Loucy (cell line): ENCODE data around the gene CNTFR.

Experiments
- H2AFZ ChIP-seq: fragments of 200-600 bp; sonication (generic); 2 replicates; pipeline ENCODE4 v1.6.0; 2016; ENCODE audit warnings: antibody characterized with exemption, mild to moderate bottlenecking, low read length, moderate library complexity
- H3F3A ChIP-seq: fragments of 200-600 bp; 2 replicates; pipeline ENCODE4 v1.6.0; 2016; ENCODE audit warnings: antibody characterized with exemption, low read depth, mild to moderate bottlenecking
- H3K27me3 ChIP-seq: fragments of 200-600 bp; sonication (generic); 2 replicates; pipeline ENCODE4 v1.6.1; 2014; ENCODE audit warnings: low read length, mild to moderate bottlenecking; ENCODE audit not compliant: insufficient read depth, poor library complexity, severe bottlenecking
- H3K36me3 ChIP-seq: fragments of 200-600 bp; sonication (generic); 2 replicates; pipeline ENCODE4 v1.6.1; 2016; ENCODE audit warnings: low read length; ENCODE audit not compliant: insufficient read depth
- H3K4me1 ChIP-seq: fragments of 200-600 bp; sonication (generic); 2 replicates; pipeline ENCODE4 v1.5.1; 2014; ENCODE audit warnings: low read length, mild to moderate bottlenecking; ENCODE audit not compliant: insufficient read depth, poor library complexity, severe bottlenecking
- H3K4me2 ChIP-seq: fragments of 200-600 bp; sonication (generic); 2 replicates; pipeline ENCODE4 v1.6.0; 2014; ENCODE audit warnings: antibody characterized with exemption, low read length, low read depth, mild to moderate bottlenecking; ENCODE audit not compliant: poor library complexity, severe bottlenecking
- H3K4me3 ChIP-seq: fragments of 200-600 bp; sonication (generic); 2 replicates; pipeline ENCODE4 v1.5.1; 2014; ENCODE audit warnings: low read length, mild to moderate bottlenecking, mixed read lengths; ENCODE audit not compliant: poor library complexity, severe bottlenecking
- H3K79me2 ChIP-seq: fragments of 200-600 bp; sonication (generic); 2 replicates; pipeline ENCODE4 v1.6.1; 2014; ENCODE audit warnings: low read length; ENCODE audit not compliant: insufficient read depth
- H3K9ac ChIP-seq: fragments of 200-600 bp; sonication (generic); 2 replicates; pipeline ENCODE4 v1.6.0; 2014; ENCODE audit warnings: mild to moderate bottlenecking, low read depth, low read length, moderate library complexity; ENCODE audit not compliant: poor library complexity, severe bottlenecking
- H3K9me2 ChIP-seq: fragments of 200-600 bp; sonication (generic); replicated peaks from 2 replicates; pipeline ENCODE4 v1.6.1; 2016; ENCODE audit warnings: low read depth, low read length, mixed read lengths
- H3K9me3 ChIP-seq: fragments of 200-600 bp; sonication (generic); 2 replicates; pipeline ENCODE4 v1.6.1; 2014; ENCODE audit warnings: mild to moderate bottlenecking, antibody characterized with exemption, low read length, low read depth; ENCODE audit not compliant: insufficient read depth
- H4K20me1 ChIP-seq: fragments of 200-600 bp; sonication (generic); 2 replicates; pipeline ENCODE4 v1.6.0; 2014; ENCODE audit warnings: antibody characterized with exemption, low read length, mild to moderate bottlenecking; ENCODE audit not compliant: insufficient read depth, poor library complexity, severe bottlenecking
- EZH2phosphoT487 ChIP-seq: fragments of 200-600 bp; IDR thresholded peaks from 2 replicates; pipeline ENCODE4 v1.6.1; 2018; ENCODE audit warnings: antibody characterized with exemption, mild to moderate bottlenecking, moderate library complexity, borderline replicate concordance
- TF ChIP-seq, protein P1 (sequence below): fragments of 200-600 bp; sonication (generic); conservative IDR thresholded peaks from 2 replicates; pipeline ENCODE4 v1.5.1; 2014; ENCODE audit warnings: mild to moderate bottlenecking, antibody characterized with exemption, low read length

Gene CNTFR

DNA sequence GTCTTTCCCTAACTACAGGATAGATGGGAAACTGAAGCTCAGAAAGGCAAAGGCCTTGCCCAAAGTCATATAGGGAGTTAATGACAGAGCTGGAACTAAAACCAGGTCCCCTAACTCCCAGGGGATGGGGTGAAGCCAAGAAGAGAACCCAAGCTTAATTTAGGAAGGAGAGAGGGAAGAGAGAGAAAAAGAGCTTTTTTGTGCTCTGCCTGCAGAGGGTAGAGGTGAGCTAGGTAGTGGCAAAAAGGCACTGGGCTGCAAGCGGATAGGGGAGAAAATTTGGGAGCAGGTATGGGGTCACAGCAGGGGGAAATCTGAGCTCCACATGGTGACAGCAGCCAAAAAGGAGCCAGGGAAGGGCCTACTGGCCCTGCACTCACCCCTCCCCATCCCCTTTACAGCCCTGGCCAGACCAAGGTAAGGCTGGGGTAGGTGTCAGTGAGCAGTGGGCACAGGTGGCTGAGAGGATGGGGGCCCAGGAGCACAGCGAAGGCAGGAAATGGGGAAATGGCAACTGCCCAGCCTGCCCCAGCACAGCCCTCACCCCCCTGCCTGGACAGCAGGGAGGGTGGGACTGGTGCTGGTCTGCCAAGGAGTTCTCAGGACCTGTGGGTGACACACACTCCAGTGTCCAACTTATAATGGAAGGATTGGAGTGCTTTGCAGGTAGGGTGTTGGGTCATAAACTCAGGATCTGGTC is 70.1 kb downstream of the CNTFR start:
- H4K20me1 ChIP-seq = no peaks in the 10 kb centered on the region
- H3K27me3 ChIP-seq = no peaks in the 10 kb centered on the region
- H3K79me2 ChIP-seq = no peaks in the 10 kb centered on the region
- no peak overlapping the region for H2AFZ ChIP-seq
- H3K9ac ChIP-seq = no peak overlapping the region
- TF ChIP-seq, protein P1, sequence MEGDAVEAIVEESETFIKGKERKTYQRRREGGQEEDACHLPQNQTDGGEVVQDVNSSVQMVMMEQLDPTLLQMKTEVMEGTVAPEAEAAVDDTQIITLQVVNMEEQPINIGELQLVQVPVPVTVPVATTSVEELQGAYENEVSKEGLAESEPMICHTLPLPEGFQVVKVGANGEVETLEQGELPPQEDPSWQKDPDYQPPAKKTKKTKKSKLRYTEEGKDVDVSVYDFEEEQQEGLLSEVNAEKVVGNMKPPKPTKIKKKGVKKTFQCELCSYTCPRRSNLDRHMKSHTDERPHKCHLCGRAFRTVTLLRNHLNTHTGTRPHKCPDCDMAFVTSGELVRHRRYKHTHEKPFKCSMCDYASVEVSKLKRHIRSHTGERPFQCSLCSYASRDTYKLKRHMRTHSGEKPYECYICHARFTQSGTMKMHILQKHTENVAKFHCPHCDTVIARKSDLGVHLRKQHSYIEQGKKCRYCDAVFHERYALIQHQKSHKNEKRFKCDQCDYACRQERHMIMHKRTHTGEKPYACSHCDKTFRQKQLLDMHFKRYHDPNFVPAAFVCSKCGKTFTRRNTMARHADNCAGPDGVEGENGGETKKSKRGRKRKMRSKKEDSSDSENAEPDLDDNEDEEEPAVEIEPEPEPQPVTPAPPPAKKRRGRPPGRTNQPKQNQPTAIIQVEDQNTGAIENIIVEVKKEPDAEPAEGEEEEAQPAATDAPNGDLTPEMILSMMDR = peak; percentile 46; the same call in 1 of the 2 replicates
- no peak for TF ChIP-seq EZH2phosphoT487
- H3F3A ChIP-seq = no peaks in the 10 kb centered on the region
- no peaks in the 10 kb centered on the region for H3K9me3 ChIP-seq
- H3K4me3 ChIP-seq = no peak overlapping the region
- no peaks in the 10 kb centered on the region for H3K36me3 ChIP-seq
- H3K9me2 ChIP-seq = no peaks in the 10 kb centered on the region
- peaks cover 9% of the 10 kb centered on the region for H3K4me1 ChIP-seq
- H3K4me2 ChIP-seq = no peak overlapping the region

DNA sequence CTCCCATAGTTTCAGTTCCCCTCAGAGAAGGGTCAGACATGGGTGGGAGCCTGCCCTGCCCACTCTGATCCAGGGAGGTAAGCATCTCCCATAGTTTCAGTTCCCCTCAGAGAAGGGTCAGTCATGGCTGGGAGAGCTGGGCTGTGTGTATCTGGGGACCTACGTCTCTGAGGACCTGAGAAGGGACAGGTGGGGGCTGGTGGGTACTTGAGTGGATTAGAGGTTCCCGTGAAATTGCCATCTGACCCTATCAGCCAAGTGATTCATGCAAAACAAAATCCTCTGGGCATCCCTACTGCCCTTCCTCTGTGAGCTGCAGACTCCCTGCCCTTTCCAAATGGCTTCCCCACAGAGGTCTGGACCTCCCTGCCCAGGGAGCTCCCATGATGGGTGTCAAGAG is 70.6 kb downstream of the CNTFR start:
- TF ChIP-seq EZH2phosphoT487 = no peak
- H3K36me3 ChIP-seq = no peaks in the 10 kb centered on the region

DNA sequence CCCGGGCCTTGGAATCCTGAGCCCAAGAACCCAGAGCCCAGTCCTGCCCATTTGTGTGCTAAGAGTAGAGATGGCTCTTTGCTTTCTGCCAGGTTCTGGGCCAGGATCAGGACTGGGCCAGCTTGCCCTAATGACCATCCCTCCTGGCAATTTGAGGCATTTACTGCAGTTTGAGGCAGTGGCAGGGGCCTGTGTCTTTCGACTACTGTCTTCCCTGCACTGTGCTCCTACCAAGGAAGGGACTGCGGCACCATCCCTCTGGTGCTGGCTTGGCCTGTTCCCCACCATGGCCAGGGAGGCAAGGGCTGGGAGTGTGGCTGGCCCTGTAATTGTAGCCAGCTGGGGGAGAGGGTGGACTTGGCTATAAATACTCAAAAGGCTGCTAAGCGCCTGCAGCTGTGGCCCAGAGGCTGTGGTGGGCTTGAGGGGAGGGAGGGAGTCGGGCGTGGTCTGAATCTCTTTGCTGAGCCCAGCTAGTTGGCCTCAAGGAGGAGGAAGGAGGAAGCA is 71.4 kb downstream of the CNTFR start:
- no peak overlapping the region for H3K4me2 ChIP-seq
- no peak overlapping the region for H2AFZ ChIP-seq
- H3K9ac ChIP-seq = no peak overlapping the region

More for the DNA sequence above, 70.6 kb downstream of the CNTFR start:
- Histone ChIP-seq H3K79me2 (no peaks in the 10 kb centered on the region), H3K4me3 (no peak overlapping the region), H4K20me1 (no peaks in the 10 kb centered on the region), H3F3A (no peaks in the 10 kb centered on the region), H3K9me2 (no peaks in the 10 kb centered on the region), H3K4me2 (no peak overlapping the region), H3K9ac (no peak overlapping the region), H3K27me3 (no peaks in the 10 kb centered on the region), H2AFZ (no peak overlapping the region), H3K4me1 (peaks cover 9% of the 10 kb centered on the region), H3K9me3 (no peaks in the 10 kb centered on the region)

More for the DNA sequence above, 71.4 kb downstream of the CNTFR start:
- Histone ChIP-seq H3K4me3 (no peak overlapping the region), H3K9me2 (no peaks in the 10 kb centered on the region), H3K9me3 (no peaks in the 10 kb centered on the region), H3K27me3 (no peaks in the 10 kb centered on the region), H4K20me1 (no peaks in the 10 kb centered on the region), H3K36me3 (no peaks in the 10 kb centered on the region), H3K79me2 (no peaks in the 10 kb centered on the region), H3K4me1 (peaks cover 4% of the 10 kb centered on the region), H3F3A (no peaks in the 10 kb centered on the region)
- no peak for TF ChIP-seq EZH2phosphoT487
- TF ChIP-seq, protein P1 = no peak
